Glomerular endothelial cell (primary cell): Measurements from ENCODE around the gene ARID3B. TPM values are rescaled to one million over a fixed set of nuclear protein-coding genes. Genes with fewer than 3 reads are reported as not detected.
"Not testable (repeated sequence)": the region's sequence is repeated elsewhere in the genome, so short reads cannot be mapped to it uniquely, and the experiment has no call there.

Experiments used
- DNase-seq: peaks from one replicate; pipeline ENCODE4 v3.0.0-alpha.2; 2011; ENCODE audit warnings: low read depth, low spot score; ENCODE audit errors: extremely low read depth
- total RNA-seq: library from RNA; depleted of rRNA; stranded (reverse); fragments of >200 nt; gene quantifications from 2 replicates; pipeline ENCODE4 v1.2.3, GENCODE V29; 2015

Gene ARID3B
- total RNA-seq, 1 donor from 2014 or later = 7.6 TPM

DNA sequence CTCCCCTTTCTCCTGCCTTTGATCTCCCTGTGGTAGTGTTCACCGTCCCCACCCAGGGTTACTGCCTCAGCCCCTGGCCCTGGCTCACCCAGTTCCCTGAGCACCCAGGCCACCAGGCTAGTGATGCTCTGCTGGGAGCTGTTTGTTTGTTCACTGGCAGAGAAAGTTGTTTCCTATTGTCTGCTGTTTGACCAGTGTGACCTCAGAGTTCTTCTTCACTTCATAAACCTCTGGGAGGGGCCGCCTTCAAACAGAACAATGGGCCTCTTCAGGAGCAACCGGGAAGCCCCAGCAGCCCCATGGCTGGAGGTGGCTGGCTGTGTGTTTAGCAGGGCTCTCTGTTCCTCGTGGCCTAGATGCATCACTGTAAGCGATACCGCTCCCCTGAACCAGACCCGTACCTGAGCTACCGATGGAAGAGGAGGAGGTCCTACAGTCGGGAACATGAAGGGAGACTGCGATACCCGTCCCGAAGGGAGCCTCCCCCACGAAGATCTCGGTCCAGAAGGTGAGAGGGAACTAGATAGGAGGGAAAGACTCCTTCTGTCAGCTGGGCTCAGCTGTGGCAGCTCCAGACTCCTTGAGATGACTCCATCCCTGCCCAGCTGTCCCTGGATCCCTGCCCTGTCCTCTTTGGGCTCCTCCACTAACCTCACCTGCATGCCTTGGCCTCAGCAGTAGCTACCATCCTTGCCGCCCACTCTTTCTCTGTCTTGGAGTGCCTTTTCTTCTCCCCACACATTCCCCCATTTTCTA, 78.0 kb downstream of the ARID3B start:
- no peak for DNase-seq

DNA sequence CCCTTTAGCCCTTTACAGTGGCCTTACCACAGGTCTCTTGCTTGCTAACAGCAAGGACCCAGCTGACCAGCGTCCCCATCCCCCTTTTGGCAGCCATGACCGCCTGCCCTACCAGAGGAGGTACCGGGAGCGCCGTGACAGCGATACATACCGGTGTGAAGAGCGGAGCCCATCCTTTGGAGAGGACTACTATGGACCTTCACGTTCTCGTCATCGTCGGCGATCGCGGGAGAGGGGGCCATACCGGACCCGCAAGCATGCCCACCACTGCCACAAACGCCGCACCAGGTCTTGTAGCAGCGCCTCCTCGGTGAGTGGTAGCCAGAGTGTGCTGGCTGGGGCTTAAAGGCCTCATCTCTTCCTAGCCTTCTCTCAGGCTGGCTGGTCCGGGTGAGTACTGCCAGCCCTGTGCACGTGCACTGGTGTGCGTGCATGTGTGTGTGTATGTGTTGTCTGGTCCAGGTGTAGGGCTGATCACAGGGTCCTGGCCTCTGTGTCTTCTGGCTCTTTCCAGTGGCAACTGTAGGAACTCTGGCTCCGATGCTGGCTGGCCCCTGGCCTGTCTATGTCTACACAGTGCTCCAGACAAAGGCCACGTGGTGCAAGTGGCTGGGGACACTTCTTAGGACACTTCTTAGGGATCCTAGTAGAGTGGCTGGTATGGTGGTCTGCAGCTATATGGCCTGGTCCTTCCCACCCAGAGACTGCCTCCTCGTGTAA, 79.1 kb downstream of the ARID3B start:
- DNase-seq = no peak

DNA sequence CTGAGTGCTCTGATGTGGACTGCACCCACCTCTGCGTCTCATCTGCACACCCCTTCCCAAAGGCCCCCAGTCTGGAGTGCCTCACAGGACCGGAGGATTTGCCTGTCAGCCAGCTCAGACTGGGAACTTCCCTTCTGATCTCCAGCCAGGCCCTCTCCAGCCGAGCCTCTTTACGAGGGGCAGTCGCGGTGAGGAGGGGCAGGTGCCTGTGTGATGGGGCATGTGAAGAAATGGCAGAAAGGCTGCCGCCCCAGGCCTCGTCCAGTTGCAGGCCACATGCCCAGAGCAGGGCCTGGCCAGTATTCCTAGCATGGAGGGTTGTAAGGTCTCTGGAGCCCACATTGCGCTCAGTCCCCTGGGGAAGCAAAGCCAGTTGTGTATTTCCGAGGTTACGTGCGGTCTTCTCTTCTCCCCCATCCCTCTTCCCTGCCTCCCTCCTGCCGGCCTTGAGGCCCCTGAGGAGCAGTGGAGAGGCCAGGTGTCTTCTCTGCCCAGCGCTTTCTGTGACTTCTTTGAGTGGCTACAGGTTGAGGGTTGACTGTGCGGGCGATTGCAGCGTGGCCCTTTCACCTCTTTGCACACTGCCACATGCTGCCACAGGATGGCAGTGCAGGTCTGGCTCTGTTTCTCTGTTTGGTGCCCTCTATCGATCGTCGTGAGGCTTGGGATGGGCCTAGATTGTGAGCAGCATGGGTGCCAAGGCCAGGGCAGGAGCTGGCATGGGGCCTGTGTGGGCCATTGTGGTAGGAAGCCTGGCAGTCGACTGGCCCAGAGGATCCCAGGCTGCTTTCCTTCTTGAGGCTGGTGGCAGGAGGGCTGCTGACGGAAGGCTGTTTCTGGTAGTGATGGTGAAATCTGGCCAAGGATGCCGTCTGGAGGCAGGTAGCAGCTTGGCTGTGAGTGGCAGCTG, 79.9 kb downstream of the ARID3B start:
- no peak for DNase-seq

DNA sequence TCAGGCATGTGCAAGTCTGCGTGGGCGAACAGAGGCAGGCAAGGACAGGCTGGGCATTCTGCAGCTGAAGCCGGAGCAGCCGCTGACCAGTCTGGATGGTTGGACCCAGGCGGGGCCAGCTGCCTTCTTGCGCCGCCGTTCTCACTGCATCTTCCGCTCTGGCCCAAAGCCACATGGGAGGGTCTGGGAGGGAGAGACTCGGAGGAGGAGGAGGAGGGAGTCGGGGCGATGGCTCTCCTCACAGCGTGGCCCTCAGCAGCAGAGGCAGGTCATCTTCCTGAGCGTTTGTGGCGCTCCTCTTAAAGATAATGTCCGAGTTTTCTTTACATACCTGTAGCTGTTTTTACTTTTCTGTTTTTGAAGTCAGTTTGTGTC, 80.5 kb downstream of the ARID3B start:
- no peak for DNase-seq

DNA sequence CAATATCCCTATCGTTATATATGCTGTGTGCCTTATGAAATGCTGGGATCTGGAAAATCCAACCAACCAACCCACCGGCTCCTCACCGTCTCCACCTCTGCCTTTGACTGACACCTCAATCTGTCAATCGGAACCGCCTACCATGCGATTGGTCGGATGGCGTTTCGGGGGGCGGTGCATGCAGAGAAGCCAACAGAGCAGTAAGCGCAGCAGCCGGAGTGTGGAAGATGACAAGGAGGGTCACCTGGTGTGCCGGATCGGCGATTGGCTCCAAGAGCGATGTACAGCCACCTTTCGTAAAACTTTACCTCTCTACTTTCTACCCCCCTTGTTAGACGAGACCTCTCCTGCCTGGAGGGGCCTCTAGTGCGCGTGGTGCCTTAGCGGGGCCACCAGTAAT, 80.9 kb downstream of the ARID3B start:
- DNase-seq = no peak

DNA sequence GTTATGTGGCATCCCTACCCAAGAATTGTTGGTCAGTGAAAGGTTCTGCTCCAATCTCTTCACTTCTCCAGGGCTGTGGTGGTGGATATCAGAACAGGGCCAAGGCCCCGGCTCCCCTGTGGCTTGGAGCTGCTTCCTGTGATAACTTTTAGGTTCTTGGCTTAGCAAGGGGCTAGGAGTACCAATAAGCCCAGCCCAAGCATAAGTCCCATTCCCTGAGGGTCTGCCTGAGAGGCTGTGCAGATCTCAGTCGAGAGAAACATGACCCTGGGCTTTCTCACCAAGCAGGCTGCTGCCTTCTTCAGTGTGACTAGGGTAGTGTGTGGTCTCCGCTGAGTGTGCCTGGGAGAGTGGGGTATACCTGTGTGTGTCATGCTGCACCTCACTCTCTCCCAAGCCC, 81.7 kb downstream of the ARID3B start:
- DNase-seq = no peak

DNA sequence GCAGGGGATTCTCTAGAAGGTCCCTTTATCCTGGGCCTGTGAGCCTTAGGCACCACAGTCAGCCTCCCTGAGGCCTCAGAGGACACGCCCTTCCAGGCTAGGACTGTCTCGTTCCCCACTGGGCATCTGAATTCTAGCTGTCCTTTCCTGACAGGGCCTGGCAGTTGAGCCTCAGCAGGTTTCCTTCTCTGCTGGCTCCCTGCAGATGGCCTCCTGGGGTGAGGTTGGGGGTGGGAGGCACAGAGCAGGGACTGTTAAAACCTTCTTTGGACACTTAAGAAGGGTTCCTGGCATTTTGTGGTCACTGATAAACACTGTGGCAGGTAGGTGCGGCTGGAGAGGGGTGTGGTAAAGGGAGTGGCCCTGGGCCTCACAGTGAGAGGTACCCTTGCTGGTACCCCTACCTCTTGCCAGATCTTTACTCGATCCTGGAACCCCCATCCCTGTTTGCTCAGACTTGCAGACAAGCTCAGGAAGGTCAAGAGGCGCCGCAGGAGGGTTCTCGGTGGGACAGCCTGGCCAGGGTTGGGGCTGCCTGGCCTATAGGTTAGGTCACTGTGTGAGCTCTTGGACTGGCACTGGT, 83.1 kb downstream of the ARID3B start:
- DNase-seq = no peak

DNA sequence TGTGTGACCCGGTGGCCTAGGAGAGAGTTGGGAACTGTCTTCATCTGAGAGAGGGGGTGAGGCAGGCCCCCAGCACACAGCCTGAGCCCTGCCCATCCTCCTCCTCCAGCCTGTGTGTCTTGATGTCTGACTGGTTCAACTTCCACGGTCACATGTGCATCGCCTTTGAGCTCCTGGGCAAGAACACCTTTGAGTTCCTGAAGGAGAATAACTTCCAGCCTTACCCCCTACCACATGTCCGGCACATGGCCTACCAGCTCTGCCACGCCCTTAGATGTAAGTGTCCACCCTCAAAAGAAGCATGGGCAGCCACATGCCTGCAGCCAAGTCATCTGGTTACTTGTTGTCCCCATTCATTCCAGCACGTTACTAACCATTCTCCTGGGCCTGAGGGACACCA, 84.7 kb downstream of the ARID3B start:
- DNase-seq = no peak

DNA sequence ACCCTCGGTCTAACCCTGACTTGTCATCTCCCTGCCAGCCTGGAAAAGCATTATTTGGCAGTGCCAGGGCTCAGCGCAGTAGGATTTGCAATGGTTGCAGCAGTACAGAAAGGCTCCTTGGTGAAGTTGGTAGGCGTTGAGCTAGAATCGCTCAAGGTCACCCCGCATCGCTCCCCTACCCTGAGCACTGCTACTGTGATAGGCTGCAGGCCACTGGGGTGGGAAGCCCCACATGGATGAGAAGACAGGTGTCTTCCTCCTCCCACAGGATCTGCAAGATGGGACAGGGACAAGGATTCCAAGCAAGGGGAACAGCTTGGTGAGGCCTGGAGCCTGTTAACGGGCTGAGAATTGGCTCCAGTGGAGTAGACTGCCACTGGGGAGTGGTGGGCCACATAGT, 85.3 kb downstream of the ARID3B start:
- DNase-seq = no peak

DNA sequence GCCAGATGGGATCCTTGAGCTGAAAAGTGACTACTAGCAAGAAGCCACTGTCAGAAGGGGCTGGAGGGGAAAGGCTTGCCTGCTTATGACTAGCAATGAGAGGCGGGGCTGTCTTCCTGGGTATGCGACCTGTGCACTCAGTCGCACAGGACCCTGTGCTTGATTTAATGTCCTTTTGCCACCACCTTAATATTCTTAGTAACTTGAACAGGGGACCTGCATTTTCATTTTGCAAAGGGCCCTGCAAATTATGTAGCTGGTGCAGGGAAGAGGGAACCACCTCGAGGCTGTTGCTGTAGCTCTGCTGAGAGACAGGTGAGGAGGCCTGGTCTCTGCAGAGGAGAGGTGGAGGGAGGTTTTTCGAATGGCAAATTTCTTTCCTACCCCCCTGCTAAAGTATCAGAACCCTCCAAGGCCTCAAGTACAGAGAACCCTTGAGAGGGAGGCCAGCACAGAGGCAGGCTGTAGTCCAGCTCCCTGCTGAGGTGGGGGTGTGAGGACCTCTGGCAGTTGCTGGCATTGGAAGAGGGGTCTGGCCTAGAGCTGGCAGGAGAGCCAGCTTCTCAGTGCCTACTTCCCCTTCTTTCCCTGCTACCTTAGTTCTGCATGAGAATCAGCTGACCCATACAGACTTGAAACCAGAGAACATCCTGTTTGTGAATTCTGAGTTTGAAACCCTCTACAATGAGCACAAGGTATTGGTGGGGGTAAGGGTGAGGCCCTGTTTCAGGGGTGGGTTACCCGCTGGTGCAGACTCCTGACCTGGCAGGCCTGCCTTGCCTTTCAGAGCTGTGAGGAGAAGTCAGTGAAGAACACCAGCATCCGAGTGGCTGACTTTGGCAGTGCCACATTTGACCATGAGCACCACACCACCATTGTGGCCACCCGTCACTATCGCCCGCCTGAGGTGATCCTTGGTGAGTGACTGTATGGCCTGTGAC, 86.0 kb downstream of the ARID3B start:
- no peak for DNase-seq

DNA sequence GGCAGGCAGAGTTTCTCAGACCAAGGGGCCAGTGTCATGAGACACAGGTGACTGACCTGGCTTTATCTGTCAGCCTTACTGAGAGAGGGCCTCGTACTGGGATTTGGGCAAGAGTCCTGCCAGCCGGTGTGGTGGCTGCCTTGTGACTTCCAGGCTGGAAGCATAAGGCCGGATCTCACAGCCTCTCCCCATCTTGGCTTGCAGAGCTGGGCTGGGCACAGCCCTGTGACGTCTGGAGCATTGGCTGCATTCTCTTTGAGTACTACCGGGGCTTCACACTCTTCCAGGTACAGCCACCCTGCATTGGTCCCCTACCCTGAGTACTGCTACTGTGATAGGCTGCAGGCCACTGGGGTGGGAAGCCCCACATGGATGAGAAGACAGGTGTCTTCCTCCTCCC, 86.7 kb downstream of the ARID3B start:
- DNase-seq = no peak

DNA sequence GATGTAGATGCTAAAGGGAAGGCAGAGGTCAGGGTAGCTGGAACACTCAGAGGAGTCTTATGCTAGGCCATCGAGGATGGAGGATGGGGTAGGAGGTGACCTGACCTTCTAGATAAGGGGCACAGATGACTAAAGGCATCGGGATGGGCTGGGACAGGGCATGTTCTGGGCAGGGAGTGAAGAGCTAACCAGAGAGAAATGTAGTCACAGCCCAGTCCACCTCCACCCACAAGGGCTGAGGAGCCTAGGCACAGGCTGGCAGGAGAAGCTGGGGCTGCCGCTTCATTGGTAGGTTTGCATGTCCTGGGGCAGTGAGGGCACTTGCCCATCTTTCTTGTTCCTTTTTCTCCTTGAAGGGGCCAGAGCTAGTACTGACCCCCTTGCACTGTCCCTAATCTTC, 87.2 kb downstream of the ARID3B start:
- no peak for DNase-seq

DNA sequence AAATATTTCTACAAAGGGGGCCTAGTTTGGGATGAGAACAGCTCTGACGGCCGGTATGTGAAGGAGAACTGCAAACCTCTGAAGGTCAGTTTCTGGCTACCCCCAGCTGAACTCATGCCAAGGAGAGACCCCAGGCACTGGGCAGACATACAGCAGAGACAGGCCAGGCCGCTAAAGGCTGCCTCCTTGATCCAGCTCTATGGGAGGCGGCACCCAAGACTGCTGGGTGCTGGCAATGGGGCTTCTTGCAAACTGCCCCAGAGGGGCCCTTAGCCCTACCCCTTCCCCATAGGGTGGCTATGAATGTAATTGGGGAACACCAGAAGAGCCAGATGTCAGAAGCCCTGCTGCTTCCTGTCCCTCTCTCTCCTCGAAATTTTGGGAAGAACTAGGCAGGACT, 87.9 kb downstream of the ARID3B start:
- no peak for DNase-seq

DNA sequence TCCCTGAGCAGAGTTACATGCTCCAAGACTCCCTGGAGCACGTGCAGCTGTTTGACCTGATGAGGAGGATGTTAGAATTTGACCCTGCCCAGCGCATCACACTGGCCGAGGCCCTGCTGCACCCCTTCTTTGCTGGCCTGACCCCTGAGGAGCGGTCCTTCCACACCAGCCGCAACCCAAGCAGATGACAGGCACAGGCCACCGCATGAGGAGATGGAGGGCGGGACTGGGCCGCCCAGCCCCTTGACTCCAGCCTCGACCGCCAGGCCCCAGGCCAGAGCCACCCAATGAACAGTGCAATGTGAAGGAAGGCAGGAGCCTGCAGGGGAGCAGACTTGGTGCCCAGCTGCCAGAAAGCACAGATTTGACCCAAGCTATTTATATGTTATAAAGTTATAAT, 88.7 kb downstream of the ARID3B start:
- DNase-seq = not testable (repeated sequence)

DNA sequence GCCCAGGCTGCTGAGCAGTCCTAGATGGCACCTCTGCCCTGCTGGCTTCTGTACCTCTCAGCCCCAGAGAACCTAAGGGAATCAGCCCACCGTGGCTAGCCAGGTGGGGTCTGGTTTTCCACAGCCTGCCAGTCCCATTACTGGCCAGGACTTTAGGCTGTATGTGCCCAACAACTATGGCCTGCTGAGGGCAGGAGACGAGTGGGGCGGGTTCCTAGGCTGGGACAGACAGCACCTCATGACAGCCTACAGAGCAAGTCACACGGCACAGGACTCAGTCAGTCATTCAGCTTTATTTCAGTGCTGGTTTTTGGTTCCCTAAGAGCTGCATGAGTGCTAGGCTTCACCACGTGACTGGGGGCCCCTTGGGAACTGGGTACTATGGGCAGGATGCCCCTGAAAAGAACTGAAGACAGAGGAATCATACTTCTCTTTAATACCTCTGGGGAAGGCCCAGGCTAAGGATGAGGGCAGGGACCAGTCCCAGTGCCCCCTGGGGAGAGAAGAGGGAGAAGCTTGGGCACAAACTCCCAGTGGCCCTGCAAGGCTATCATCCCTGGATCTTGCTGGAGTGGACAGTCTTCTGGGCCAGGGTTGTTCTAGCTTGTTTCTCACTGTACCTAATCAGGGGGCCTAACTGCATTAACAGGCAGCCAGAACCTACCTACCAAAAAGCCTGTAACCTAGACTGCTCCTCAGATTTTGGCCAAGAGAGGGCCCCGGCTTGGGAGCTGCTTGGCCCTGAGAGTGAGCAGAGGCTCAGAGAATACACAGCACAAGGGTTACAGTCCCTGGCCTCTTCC, 89.5 kb downstream of the ARID3B start:
- no peak for DNase-seq

DNA sequence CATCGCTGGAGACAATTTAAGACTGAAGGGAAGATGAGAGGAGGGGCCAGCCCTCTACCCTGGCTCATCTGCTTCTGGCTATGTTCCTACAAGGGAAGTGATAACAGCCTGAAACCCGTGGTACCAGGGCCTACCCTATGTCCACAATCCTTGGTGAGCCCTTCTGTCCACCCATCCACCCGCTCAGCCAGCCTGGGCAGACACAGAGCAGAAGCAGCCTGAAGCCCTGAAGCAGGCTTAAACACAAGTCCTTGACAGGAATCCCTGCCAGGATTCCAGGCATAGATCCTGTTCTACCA, 90.0 kb downstream of the ARID3B start:
- DNase-seq = no peak

DNA sequence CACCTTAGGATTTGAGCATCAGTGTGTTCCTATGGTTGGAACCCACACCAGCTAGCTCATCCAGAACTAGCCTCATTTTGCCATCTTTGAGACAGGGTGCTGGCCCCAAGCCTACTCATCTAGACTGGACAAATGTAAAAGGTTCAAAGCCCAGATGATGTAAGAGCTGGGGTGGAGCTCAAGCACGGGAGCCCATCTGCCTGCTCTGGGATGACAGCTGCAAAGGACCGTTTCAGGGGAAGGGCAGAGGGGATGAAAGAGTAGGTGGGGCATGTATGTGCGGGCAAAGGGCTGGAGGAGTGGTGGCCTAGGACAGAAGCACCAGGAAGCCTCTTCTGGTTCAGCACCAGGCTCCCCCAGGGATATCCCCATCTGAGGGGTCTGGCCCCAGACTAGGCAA, 90.4 kb downstream of the ARID3B start:
- DNase-seq = no peak

DNA sequence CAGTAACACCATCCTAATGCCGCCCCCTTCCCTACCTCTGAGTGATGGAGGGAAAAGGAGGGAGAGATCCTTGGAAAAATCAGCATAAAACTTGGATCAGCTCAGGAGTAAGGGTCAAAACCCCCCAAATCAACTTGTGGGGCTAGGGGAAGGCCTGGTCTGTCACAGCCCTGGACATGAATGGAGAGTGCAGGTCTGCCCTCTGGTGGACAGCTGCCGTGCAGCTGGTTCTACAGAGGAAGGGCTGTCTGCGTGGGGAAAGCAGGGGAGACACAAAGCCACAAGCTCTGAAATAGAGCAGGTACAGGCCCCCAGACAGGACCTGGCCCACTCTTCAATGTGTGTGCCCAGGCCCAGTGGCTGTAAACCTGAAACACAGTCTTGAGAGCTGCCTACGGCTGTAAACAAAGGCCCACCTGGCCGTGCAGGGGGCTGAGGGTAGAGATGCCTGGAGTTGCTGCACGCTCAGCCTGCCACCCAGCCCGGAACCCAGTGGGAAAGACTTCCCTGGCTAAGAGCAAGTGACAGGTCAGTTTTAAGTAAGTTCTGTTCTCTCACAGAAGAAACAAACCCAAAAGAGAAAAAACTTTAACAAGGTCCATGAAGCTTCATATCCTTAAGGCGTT, 91.0 kb downstream of the ARID3B start:
- DNase-seq = no peak

DNA sequence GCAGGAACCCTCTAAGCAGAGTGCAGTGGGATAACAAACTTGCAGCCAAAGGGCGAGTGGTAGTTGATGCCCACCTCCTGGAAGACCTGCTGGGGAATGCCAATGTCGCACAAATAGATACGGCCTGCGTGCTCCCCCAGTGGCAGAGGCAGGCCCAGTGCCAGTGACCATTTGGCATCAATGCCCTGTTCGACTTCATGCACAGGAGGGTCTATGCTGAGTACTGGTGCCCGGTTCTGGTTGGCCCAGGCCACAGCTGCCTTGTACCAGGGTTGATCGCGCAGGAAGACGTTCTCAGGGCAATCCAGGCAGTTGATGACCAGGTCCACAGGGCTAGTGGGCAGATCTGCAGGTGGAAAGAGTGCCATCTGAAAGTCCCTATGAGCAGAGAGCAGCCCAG, 91.6 kb downstream of the ARID3B start:
- DNase-seq = no peak
